ENCODE data around the gene GOLT1A.

GOLT1A gene

DNA sequence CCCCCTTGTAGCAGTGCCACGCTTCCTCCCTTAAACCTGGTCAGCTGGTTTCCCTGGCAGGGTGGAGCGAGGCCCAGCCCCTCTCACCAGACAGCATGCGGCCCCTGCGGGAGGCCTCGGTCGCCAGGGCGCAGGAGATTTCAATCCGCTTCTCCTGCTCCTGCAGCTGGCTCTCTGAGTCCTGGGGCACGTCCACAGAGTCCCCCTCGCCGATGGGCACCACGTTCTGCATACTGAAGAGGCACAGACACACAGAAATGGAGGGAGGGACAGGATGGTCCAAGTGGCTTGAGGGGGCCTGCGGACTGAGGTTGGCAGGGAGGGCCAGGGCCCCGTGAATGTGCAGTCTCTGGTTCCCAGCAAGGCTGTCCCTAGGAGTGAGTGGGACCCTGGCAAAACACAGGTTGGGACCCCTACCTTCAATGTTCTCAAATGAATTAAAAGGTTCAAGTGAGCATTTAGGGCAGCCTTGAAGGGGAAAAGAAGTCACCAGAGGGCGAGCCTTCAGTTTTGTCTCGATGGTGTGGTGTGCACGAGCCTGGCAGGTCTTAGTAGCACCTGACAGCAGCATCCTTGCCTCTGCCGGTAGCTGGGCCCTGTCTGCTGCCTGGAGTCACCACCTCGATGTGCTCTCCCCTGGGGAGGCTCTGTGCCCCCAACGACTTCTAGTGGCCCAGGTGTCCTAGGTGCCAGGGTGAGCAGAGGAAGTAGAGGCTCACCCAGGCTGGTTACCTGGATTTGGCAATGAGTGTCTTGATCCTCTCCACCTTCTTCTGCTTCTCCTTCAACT, 14.4 kb upstream of the GOLT1A start:
- H3K9ac ChIP-seq (ENCODE audit: low read length in 2 of 2), result no peak overlapping the region
- H3K27ac ChIP-seq (ENCODE audit: low read length), result no peak overlapping the region
- H3K9me3 ChIP-seq (ENCODE audit: control insufficient read depth in 2 of 2, low read length in 2 of 2), result no peaks in the 10 kb centered on the region
- H3K4me3 ChIP-seq (ENCODE audit: low read length in 2 of 2), result no peak overlapping the region
- no peaks in the 10 kb centered on the region for H3K4me1 ChIP-seq (ENCODE audit: control insufficient read depth, insufficient read depth, low read length)
- H3K27me3 ChIP-seq (ENCODE audit: control insufficient read depth in 1 of 2, insufficient read depth in 2 of 2, low read length in 2 of 2), result no peaks in the 10 kb centered on the region
- peaks cover 0 to 4% of the 10 kb centered on the region in 2 donors for H3K36me3 ChIP-seq (ENCODE audit: control insufficient read depth in 2 of 2, insufficient read depth in 2 of 2, low read length in 2 of 2)

- Histone ChIP-seq H3K36me3 (ENCODE audit: control insufficient read depth in 2 of 2, insufficient read depth in 2 of 2, low read length in 2 of 2) (peaks cover 0 to 4% of the 10 kb centered on the region in 2 donors), H3K4me3 (ENCODE audit: low read length in 2 of 2) (no peak overlapping the region), H3K9me3 (ENCODE audit: control insufficient read depth in 2 of 2, low read length in 2 of 2) (no peaks in the 10 kb centered on the region), H3K27me3 (ENCODE audit: control insufficient read depth in 1 of 2, insufficient read depth in 2 of 2, low read length in 2 of 2) (no peaks in the 10 kb centered on the region), H3K9ac (ENCODE audit: low read length in 2 of 2) (no peak overlapping the region), H3K27ac (ENCODE audit: low read length) (no peak overlapping the region), H3K4me1 (ENCODE audit: control insufficient read depth, insufficient read depth, low read length) (no peaks in the 10 kb centered on the region)
Observed at GRCh38 chr1:204227351-204227750, 13.6 kb upstream of the GOLT1A start.

DNA sequence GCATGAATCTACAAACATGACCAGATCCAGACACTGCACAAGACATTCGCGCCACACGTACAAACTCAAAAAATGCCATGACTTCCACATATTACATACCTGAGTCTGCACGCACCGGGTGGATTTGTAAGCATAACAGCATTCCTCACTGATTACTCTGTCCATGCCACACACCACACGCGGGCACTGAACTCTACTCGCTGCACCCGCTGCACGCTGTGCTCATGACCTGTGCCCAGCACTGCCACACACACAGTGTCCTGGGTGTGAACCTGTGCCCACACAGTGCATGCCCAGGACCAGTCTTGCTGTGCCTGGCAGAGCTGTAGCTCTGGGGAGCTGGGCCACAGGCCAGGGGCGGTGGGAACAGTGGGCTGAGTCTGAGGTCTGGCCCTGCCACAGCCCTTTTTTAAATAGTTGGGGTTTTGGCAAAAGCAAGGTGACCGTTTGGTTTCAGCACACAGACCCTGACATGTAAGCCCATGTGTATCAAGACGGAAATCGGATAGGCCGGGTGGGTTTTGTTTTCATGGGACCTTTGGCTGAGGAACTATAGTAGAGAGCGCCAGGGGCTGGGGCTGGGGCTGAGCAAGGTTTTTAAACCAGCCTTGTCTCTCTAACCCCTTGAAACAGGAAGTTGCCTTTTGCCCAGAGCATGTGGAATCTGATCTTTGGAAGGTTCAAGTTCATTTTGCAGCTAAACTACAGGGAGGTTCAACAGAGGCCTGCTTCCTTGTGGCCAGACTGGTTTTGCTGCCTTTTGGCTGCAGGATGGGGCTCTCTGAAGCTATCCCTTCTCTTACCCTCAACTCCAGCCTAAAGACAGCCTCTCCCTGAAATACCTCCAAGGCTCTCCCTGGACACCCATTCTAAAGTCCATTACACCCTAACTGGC, 12.3 kb upstream of the GOLT1A start:
- Histone ChIP-seq H3K9ac (ENCODE audit: low read length in 2 of 2) (no peak overlapping the region), H3K4me3 (ENCODE audit: low read length in 2 of 2) (no peak overlapping the region), H3K27ac (ENCODE audit: low read length) (no peak overlapping the region), H3K27me3 (ENCODE audit: control insufficient read depth in 1 of 2, insufficient read depth in 2 of 2, low read length in 2 of 2) (no peaks in the 10 kb centered on the region), H3K4me1 (ENCODE audit: control insufficient read depth, insufficient read depth, low read length) (no peaks in the 10 kb centered on the region), H3K36me3 (ENCODE audit: control insufficient read depth in 2 of 2, insufficient read depth in 2 of 2, low read length in 2 of 2) (peaks cover 0 to 4% of the 10 kb centered on the region in 2 donors), H3K9me3 (ENCODE audit: control insufficient read depth in 2 of 2, low read length in 2 of 2) (no peaks in the 10 kb centered on the region)

DNA sequence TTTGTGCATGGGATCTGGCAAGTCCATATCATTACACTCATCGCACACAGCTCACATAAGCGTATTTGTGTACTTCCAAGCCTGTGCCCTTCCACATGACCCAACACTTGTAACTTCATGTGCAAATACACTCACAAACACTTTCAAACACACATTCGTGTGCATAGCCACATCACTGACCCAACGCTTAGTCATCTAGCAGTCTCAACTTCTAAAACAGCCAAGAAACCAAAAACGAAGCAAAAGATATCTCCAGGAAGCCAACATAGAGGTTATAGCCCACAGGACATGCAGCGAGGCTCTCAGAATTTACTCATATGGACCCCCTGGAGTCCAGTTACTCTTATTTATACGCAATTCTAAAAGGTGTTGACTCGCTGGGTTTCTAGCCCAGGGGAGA, 10.9 kb upstream of the GOLT1A start:
- H3K9ac ChIP-seq (ENCODE audit: low read length in 2 of 2), result no peak overlapping the region
- H3K27ac ChIP-seq (ENCODE audit: low read length), result no peak overlapping the region
- peaks cover 0 to 4% of the 10 kb centered on the region in 2 donors for H3K36me3 ChIP-seq (ENCODE audit: control insufficient read depth in 2 of 2, insufficient read depth in 2 of 2, low read length in 2 of 2)
- H3K27me3 ChIP-seq (ENCODE audit: control insufficient read depth in 1 of 2, insufficient read depth in 2 of 2, low read length in 2 of 2), result no peaks in the 10 kb centered on the region
- H3K4me1 ChIP-seq (ENCODE audit: control insufficient read depth, insufficient read depth, low read length), result no peaks in the 10 kb centered on the region
- H3K4me3 ChIP-seq (ENCODE audit: low read length in 2 of 2), result no peak overlapping the region
- no peaks in the 10 kb centered on the region for H3K9me3 ChIP-seq (ENCODE audit: control insufficient read depth in 2 of 2, low read length in 2 of 2)

DNA sequence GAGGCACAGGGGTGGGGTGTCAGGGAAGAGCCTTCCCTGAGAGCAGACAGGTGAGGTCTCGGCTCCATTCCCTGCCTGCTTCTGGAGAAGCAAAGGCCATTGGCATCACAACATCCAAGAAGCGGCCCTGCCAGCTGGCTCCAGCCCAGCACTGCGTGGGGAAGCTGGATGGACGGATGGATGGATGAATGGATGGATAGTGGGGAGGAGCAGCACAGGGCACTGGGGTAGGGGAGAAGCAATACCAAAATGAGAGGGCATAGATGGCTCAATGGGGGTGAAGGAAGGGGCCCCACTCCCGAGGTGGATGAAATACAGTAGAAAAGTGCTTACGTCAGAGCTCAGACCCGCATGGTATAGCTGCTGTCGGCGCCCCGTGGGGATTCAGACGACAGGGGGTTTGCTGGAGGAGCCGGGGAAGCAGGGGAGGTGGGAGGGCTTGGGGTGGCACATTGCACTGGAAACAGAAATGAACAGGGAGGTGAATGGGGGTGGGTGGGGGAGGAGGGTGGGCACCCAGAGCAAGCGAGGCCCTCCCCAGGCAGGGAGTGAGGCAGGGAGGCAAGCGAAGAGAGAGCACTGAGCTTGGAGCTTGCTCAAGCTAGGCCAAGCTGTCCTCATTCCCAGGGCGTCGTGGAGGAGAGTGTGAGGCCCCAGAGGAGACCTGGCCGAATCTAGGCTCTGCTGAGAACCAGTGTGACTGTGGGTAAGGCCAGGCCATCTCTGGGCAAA, 9.5 kb upstream of the GOLT1A start:
- no peak overlapping the region for H3K9ac ChIP-seq (ENCODE audit: low read length in 2 of 2)
- no peak overlapping the region for H3K4me3 ChIP-seq (ENCODE audit: low read length in 2 of 2)
- no peak overlapping the region for H3K27ac ChIP-seq (ENCODE audit: low read length)
- no peaks in the 10 kb centered on the region for H3K4me1 ChIP-seq (ENCODE audit: control insufficient read depth, insufficient read depth, low read length)
- H3K9me3 ChIP-seq (ENCODE audit: control insufficient read depth in 2 of 2, low read length in 2 of 2), result no peaks in the 10 kb centered on the region
- no peaks in the 10 kb centered on the region for H3K27me3 ChIP-seq (ENCODE audit: control insufficient read depth in 1 of 2, insufficient read depth in 2 of 2, low read length in 2 of 2)
- H3K36me3 ChIP-seq (ENCODE audit: control insufficient read depth in 2 of 2, insufficient read depth in 2 of 2, low read length in 2 of 2), result peaks cover 0 to 4% of the 10 kb centered on the region in 2 donors

- peaks cover 0 to 2% of the 10 kb centered on the region in 2 donors for H3K36me3 ChIP-seq (ENCODE audit: control insufficient read depth in 2 of 2, insufficient read depth in 2 of 2, low read length in 2 of 2)
- no peaks in the 10 kb centered on the region for H3K9me3 ChIP-seq (ENCODE audit: control insufficient read depth in 2 of 2, low read length in 2 of 2)
- no peaks in the 10 kb centered on the region for H3K4me1 ChIP-seq (ENCODE audit: control insufficient read depth, insufficient read depth, low read length)
- H3K27me3 ChIP-seq (ENCODE audit: control insufficient read depth in 1 of 2, insufficient read depth in 2 of 2, low read length in 2 of 2), result no peaks in the 10 kb centered on the region
- no peak overlapping the region for H3K9ac ChIP-seq (ENCODE audit: low read length in 2 of 2)
- no peak overlapping the region for H3K27ac ChIP-seq (ENCODE audit: low read length)
- no peak overlapping the region for H3K4me3 ChIP-seq (ENCODE audit: low read length in 2 of 2)
Observed at GRCh38 chr1:204222764-204223055, 8.9 kb upstream of the GOLT1A start.

DNA sequence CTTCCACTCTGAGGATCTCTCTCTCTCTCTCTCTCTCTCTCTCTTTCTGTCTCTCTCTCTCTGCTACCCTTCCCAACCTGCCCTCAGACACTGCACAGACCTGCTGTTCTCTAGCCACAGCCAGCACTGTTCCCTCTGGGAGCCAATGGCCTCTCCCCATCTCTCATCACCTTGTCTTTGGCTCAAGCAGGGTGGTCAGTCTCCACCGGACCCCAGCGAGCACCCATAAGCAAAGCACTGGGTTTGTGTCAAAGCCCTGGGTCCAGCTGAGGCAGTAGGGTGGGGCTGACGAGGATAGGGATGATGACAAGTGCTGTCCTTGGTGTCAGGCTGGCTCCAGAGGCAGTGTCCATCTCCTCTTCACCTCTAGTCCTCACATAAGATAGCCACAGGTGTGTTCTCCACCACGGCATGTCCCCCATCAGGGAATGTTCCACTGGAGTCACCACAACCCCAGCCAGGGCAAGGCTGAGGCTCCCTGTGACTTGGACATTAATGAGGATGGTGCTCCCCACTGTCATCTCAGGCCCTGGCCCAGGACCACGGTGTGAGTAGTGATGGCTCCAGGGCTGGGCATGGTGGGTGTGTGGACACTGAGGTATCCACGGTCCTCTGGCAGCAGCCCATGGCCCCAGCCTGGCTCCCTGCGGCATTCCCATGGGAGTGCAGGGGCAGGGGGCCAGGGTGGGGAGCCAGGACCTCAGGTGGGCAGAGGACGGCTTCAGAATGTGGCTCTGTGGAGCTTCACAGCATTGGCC, 8.4 kb upstream of the GOLT1A start:
- Histone ChIP-seq H3K36me3 (ENCODE audit: control insufficient read depth in 2 of 2, insufficient read depth in 2 of 2, low read length in 2 of 2) (no peaks in the 10 kb centered on the region), H3K27ac (ENCODE audit: low read length) (no peak overlapping the region), H3K9ac (ENCODE audit: low read length in 2 of 2) (no peak overlapping the region), H3K9me3 (ENCODE audit: control insufficient read depth in 2 of 2, low read length in 2 of 2) (no peaks in the 10 kb centered on the region), H3K27me3 (ENCODE audit: control insufficient read depth in 1 of 2, insufficient read depth in 2 of 2, low read length in 2 of 2) (peaks cover 0 to 4% of the 10 kb centered on the region in 2 donors), H3K4me3 (ENCODE audit: low read length in 2 of 2) (no peak overlapping the region), H3K4me1 (ENCODE audit: control insufficient read depth, insufficient read depth, low read length) (no peaks in the 10 kb centered on the region)

- Histone ChIP-seq H3K4me1 (ENCODE audit: control insufficient read depth, insufficient read depth, low read length) (no peaks in the 10 kb centered on the region), H3K9me3 (ENCODE audit: control insufficient read depth in 2 of 2, low read length in 2 of 2) (no peaks in the 10 kb centered on the region), H3K36me3 (ENCODE audit: control insufficient read depth in 2 of 2, insufficient read depth in 2 of 2, low read length in 2 of 2) (no peaks in the 10 kb centered on the region), H3K9ac (ENCODE audit: low read length in 2 of 2) (no peak overlapping the region), H3K27me3 (ENCODE audit: control insufficient read depth in 1 of 2, insufficient read depth in 2 of 2, low read length in 2 of 2) (peaks cover 0 to 7% of the 10 kb centered on the region in 2 donors), H3K4me3 (ENCODE audit: low read length in 2 of 2) (no peak overlapping the region), H3K27ac (ENCODE audit: low read length) (no peak overlapping the region)
Observed at GRCh38 chr1:204221271-204221670, 7.5 kb upstream of the GOLT1A start.

DNA sequence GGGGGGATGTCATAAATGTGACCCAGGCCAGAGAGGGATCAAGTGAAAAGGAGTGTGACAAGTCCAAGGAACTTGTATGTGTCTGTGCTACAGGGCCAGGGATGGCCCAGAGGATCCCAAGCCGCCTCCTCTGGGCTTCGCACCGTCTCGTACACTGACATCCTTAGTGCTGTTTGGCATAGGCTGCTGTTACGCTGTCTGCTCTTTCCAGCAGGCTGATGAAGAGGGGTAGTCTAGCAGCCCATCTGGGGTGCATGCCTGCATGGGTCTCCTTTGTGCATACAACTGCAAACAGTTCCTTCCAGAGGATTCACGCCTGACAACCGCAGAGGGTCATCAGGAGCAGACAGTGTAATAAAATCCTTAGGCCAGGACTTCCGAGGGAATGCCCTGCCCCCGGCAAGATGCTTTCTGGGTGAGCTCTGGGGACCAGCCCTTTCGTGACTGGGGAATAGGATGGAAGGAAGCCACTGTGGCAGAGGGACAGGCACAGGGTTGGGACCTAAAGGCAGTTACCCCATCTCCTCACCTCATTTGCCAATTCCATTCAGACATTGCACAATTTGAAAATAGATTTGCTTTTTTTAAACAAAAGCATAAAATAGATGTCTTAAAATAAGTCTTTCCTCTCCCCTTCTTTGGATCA, 6.3 kb upstream of the GOLT1A start:
- Histone ChIP-seq H3K27ac (ENCODE audit: low read length) (no peak overlapping the region), H3K27me3 (ENCODE audit: control insufficient read depth in 1 of 2, insufficient read depth in 2 of 2, low read length in 2 of 2) (peaks cover 0 to 7% of the 10 kb centered on the region in 2 donors), H3K9me3 (ENCODE audit: control insufficient read depth in 2 of 2, low read length in 2 of 2) (no peaks in the 10 kb centered on the region), H3K4me1 (ENCODE audit: control insufficient read depth, insufficient read depth, low read length) (no peaks in the 10 kb centered on the region), H3K4me3 (ENCODE audit: low read length in 2 of 2) (no peak overlapping the region), H3K9ac (ENCODE audit: low read length in 2 of 2) (no peak overlapping the region), H3K36me3 (ENCODE audit: control insufficient read depth in 2 of 2, insufficient read depth in 2 of 2, low read length in 2 of 2) (no peaks in the 10 kb centered on the region)

- H3K4me3 ChIP-seq (ENCODE audit: low read length in 2 of 2), result no peak overlapping the region
- peaks cover 3% of the 10 kb centered on the region for H3K4me1 ChIP-seq (ENCODE audit: control insufficient read depth, insufficient read depth, low read length)
- H3K27ac ChIP-seq (ENCODE audit: low read length), result no peak overlapping the region
- no peaks in the 10 kb centered on the region for H3K36me3 ChIP-seq (ENCODE audit: control insufficient read depth in 2 of 2, insufficient read depth in 2 of 2, low read length in 2 of 2)
- H3K9me3 ChIP-seq (ENCODE audit: control insufficient read depth in 2 of 2, low read length in 2 of 2), result no peaks in the 10 kb centered on the region
- H3K27me3 ChIP-seq (ENCODE audit: control insufficient read depth in 1 of 2, insufficient read depth in 2 of 2, low read length in 2 of 2), result peaks cover 10% of the 10 kb centered on the region in 2 donors
- no peak overlapping the region for H3K9ac ChIP-seq (ENCODE audit: low read length in 2 of 2)
Observed at GRCh38 chr1:204218552-204218951, 4.8 kb upstream of the GOLT1A start.

All from stomach smooth muscle (tissue), 2 donors.